H9 (cell line): ENCODE measurements around the gene RAPH1. TPM values are rescaled to one million over a fixed set of nuclear protein-coding genes. Genes with fewer than 3 reads are reported as not detected.
"Not testable (repeated sequence)": the region's sequence is repeated elsewhere in the genome, so short reads cannot be mapped to it uniquely, and the experiment has no call there.

ENCODE experiments used
- DNase-seq: peaks from one replicate; pipeline ENCODE4 v3.0.0-alpha.2; 2017
- H2AFZ ChIP-seq: one replicate; pipeline ENCODE4 v1.6.1; 2013; ENCODE audit warnings: mild to moderate bottlenecking, low read length, control low read depth, moderate library complexity
- H2AK5ac ChIP-seq: 2 replicates; pipeline ENCODE4 v1.6.1; 2013; ENCODE audit warnings: low read length, control low read depth, mixed read lengths; ENCODE audit not compliant: insufficient read length
- H2BK120ac ChIP-seq: one replicate; pipeline ENCODE4 v1.6.1; 2013; ENCODE audit warnings: low read depth, mild to moderate bottlenecking, low read length, control low read depth, inconsistent platforms; ENCODE audit not compliant: poor library complexity, severe bottlenecking
- H2BK12ac ChIP-seq: 2 replicates; pipeline ENCODE4 v1.6.1; 2013; ENCODE audit warnings: low read length, control low read depth, mixed read lengths, low read depth; ENCODE audit not compliant: insufficient read length
- H2BK15ac ChIP-seq: 2 replicates; pipeline ENCODE4 v1.6.1; 2013; ENCODE audit warnings: low read depth, low read length, control low read depth
- H2BK20ac ChIP-seq: one replicate; pipeline ENCODE4 v1.6.1; 2013; ENCODE audit warnings: low read depth, mild to moderate bottlenecking, low read length, control low read depth, inconsistent platforms; ENCODE audit not compliant: poor library complexity, severe bottlenecking
- H2BK5ac ChIP-seq: 2 replicates; pipeline ENCODE4 v1.6.1; 2013; ENCODE audit warnings: low read length, control low read depth, mixed read lengths; ENCODE audit not compliant: insufficient read length
- H3K14ac ChIP-seq: 2 replicates; pipeline ENCODE4 v1.6.1; 2013; ENCODE audit warnings: low read length, control low read depth; ENCODE audit not compliant: insufficient read depth
- H3K18ac ChIP-seq: 2 replicates; pipeline ENCODE4 v1.6.1; 2013; ENCODE audit warnings: low read depth, mild to moderate bottlenecking, mixed read lengths, low read length, control low read depth; ENCODE audit not compliant: insufficient read length
- H3K23ac ChIP-seq: 2 replicates; pipeline ENCODE4 v1.6.1; 2013; ENCODE audit warnings: low read length, control low read depth, mixed read lengths, low read depth; ENCODE audit not compliant: insufficient read length
- H3K23me2 ChIP-seq: 2 replicates; pipeline ENCODE4 v1.6.1; 2013; ENCODE audit warnings: low read depth, mild to moderate bottlenecking, mixed read lengths, low read length, control low read depth; ENCODE audit not compliant: insufficient read length, poor library complexity, severe bottlenecking
- H3K27ac ChIP-seq: 2 replicates; pipeline ENCODE4 v1.5.1; 2013; ENCODE audit warnings: low read length, control low read depth, mixed read lengths, low read depth; ENCODE audit not compliant: insufficient read length
- H3K27me3 ChIP-seq: 2 replicates; pipeline ENCODE4 v1.6.1; 2013; ENCODE audit warnings: low read length, control low read depth, inconsistent platforms; ENCODE audit not compliant: insufficient read depth
- H3K4ac ChIP-seq: 2 replicates; pipeline ENCODE4 v1.6.1; 2013; ENCODE audit warnings: low read depth, mild to moderate bottlenecking, control low read depth, inconsistent platforms, low read length, moderate library complexity
- H3K4me1 ChIP-seq: 2 replicates; pipeline ENCODE4 v1.6.1; 2013; ENCODE audit warnings: low read length, control low read depth, inconsistent platforms; ENCODE audit not compliant: insufficient read depth
- H3K4me2 ChIP-seq: 2 replicates; pipeline ENCODE4 v1.6.1; 2013; ENCODE audit warnings: low read length, control low read depth, mixed read lengths; ENCODE audit not compliant: insufficient read length, insufficient read depth
- H3K56ac ChIP-seq: 2 replicates; pipeline ENCODE4 v1.6.1; 2013; ENCODE audit warnings: low read depth, mild to moderate bottlenecking, mixed read lengths, low read length, control low read depth; ENCODE audit not compliant: insufficient read length
- H3K79me1 ChIP-seq: 2 replicates; pipeline ENCODE4 v1.6.1; 2013; ENCODE audit warnings: low read depth, mild to moderate bottlenecking, moderate library complexity, low read length, control low read depth, inconsistent platforms; ENCODE audit not compliant: insufficient read depth, poor library complexity, severe bottlenecking
- H3K79me2 ChIP-seq: 2 replicates; pipeline ENCODE4 v1.6.1; 2013; ENCODE audit warnings: low read length, control low read depth, inconsistent platforms; ENCODE audit not compliant: insufficient read depth
- H3K9ac ChIP-seq: 2 replicates; pipeline ENCODE4 v1.6.1; 2013; ENCODE audit warnings: low read length, control low read depth, mixed read lengths; ENCODE audit not compliant: insufficient read length; ENCODE audit errors: extremely low read depth
- H3K9me3 ChIP-seq: one replicate; pipeline ENCODE4 v1.6.1; 2013; ENCODE audit warnings: low read depth, low read length, inconsistent platforms; ENCODE audit not compliant: control insufficient read depth
- H3T11ph ChIP-seq: one replicate; pipeline ENCODE4 v1.6.1; 2013; ENCODE audit warnings: mild to moderate bottlenecking, low read length, control low read depth, inconsistent platforms
- H4K20me1 ChIP-seq: one replicate; pipeline ENCODE4 v1.6.1; 2013; ENCODE audit not compliant: control insufficient read depth, insufficient read length, insufficient read depth
- H4K5ac ChIP-seq: 2 replicates; pipeline ENCODE4 v1.6.1; 2013; ENCODE audit warnings: low read depth, mild to moderate bottlenecking, mixed read lengths, low read length, control low read depth; ENCODE audit not compliant: insufficient read length
- H4K8ac ChIP-seq: replicated peaks from 2 replicates; pipeline ENCODE4 v1.6.1; 2013; ENCODE audit warnings: low read length, control low read depth, mixed read lengths, low read depth; ENCODE audit not compliant: insufficient read length
- H4K91ac ChIP-seq: 2 replicates; pipeline ENCODE4 v1.6.1; 2013; ENCODE audit warnings: low read depth, mild to moderate bottlenecking, moderate library complexity, mixed read lengths, low read length, control low read depth; ENCODE audit not compliant: insufficient read length
- H3K27ac Mint-ChIP-seq, 3 experiments: 2 replicates in 2 of 3; 3 replicates in 1 of 3; pipeline ENCODE4 v1.8.0; 2020 to 2021; ENCODE audit warnings: mixed read lengths in 3 of 3, mild to moderate bottlenecking in 1 of 3, moderate library complexity in 1 of 3
- H3K27me3 Mint-ChIP-seq: 2 replicates; pipeline ENCODE4 v1.8.0; 2021; ENCODE audit warnings: low read depth, mild to moderate bottlenecking, moderate library complexity, mixed read lengths
- H3K36me3 Mint-ChIP-seq, 3 experiments: 2 replicates in 2 of 3; 3 replicates in 1 of 3; pipeline ENCODE4 v1.8.0; 2020 to 2021; ENCODE audit warnings: low read depth in 3 of 3, mixed read lengths in 3 of 3; ENCODE audit not compliant: insufficient read depth in 1 of 3
- H3K4me1 Mint-ChIP-seq, 2 experiments: 2 replicates each; pipeline ENCODE4 v1.8.0; 2020; ENCODE audit warnings: mixed read lengths in 2 of 2
- H3K4me3 Mint-ChIP-seq, 2 experiments: 2 replicates in 1 of 2; 3 replicates in 1 of 2; pipeline ENCODE4 v1.8.0; 2020 to 2021; ENCODE audit warnings: mild to moderate bottlenecking in 2 of 2, mixed read lengths in 2 of 2, moderate library complexity in 1 of 2
- H3K9me3 Mint-ChIP-seq, 2 experiments: 2 replicates in 1 of 2; 3 replicates in 1 of 2; pipeline ENCODE4 v1.8.0; 2020; ENCODE audit warnings: mild to moderate bottlenecking in 2 of 2, mixed read lengths in 2 of 2, moderate library complexity in 1 of 2
- CTCF ChIP-seq: fragments of 200-600 bp; sonication (generic); conservative IDR thresholded peaks from 3 replicates; pipeline ENCODE4 v1.8.0; 2021; ENCODE audit warnings: antibody characterized with exemption, mild to moderate bottlenecking
- WGBS: extraction: QIAGEN DNeasy Blood & Tissue Kit; methylation state at CpG from one replicate; pipeline ENCODE4 v1.1.7; 2013; ENCODE audit warnings: missing lambda C conversion rate, low lambda C conversion rate, mixed read lengths; ENCODE audit not compliant: insufficient read length; ENCODE audit errors: extremely low coverage; 5-methylcytosine and 5-hydroxymethylcytosine counted together
- total RNA-seq: library from RNA; stranded (reverse); gene quantifications from 2 replicates; pipeline ENCODE4 v1.2.1, GENCODE V29; 2021

RAPH1 gene
- total RNA-seq, 1 experiment from 2014 or later = 17.1 TPM

GRCh38 chr2:203394519-203395227 lies 140.4 kb downstream of the RAPH1 start:
- Histone ChIP-seq H3K9me3 (no peaks in the 10 kb centered on the region), H3K4ac (no peak overlapping the region), H4K8ac (no peak overlapping the region), H2BK120ac (no peak overlapping the region), H4K5ac (no peak overlapping the region), H3K4me2 (no peak overlapping the region), H3T11ph (no peak overlapping the region), H3K14ac (no peak overlapping the region), H3K56ac (no peak overlapping the region), H2BK20ac (no peak overlapping the region), H3K23ac (no peak overlapping the region), H4K20me1 (no peaks in the 10 kb centered on the region), H2BK5ac (no peak overlapping the region), H2BK15ac (no peak overlapping the region), H2AK5ac (no peak overlapping the region), H3K4me1 (no peaks in the 10 kb centered on the region), H3K9ac (no peak overlapping the region), H2AFZ (no peak overlapping the region), H2BK12ac (no peak overlapping the region), H3K27ac (no peak overlapping the region), H3K79me2 (no peaks in the 10 kb centered on the region), H4K91ac (no peak overlapping the region), H3K27me3 (no peaks in the 10 kb centered on the region), H3K18ac (no peak overlapping the region), H3K23me2 (no peaks in the 10 kb centered on the region), H3K79me1 (peaks cover 3% of the 10 kb centered on the region)
- Mint-ChIP-seq H3K27me3 (no peaks in the 10 kb centered on the region), H3K9me3 (no peaks in the 10 kb centered on the region), H3K4me1 (peaks cover 8 to 12% of the 10 kb centered on the region in 2 experiments), H3K27ac (peak overlapping the region in 1 of 3 experiments; percentile 22; a peak in 2 of 7 replicates), H3K4me3 (no peak overlapping the region; a peak in 1 of 5 replicates), H3K36me3 (peaks cover 21 to 45% (median 38%) of the 10 kb centered on the region in 3 experiments)
- whole genome bisulfite sequencing = no CpG with 5 or more reads among the region's 9 CpGs
- TF ChIP-seq CTCF = peak; percentile 60
- peak; percentile 33 for DNase-seq

GRCh38 chr2:203388153-203388552 lies 146.9 kb downstream of the RAPH1 start:
- H4K5ac ChIP-seq, H3K27me3 Mint-ChIP-seq, H3K56ac ChIP-seq, H3K79me1 ChIP-seq, H3K4me1 ChIP-seq, H4K91ac ChIP-seq, H2AFZ ChIP-seq, H2AK5ac ChIP-seq, H2BK20ac ChIP-seq, H3K14ac ChIP-seq, H2BK12ac ChIP-seq, H2BK120ac ChIP-seq, H3K79me2 ChIP-seq, H3K18ac ChIP-seq, H3K27ac ChIP-seq, H4K8ac ChIP-seq, H3K4ac ChIP-seq, H3K23ac ChIP-seq, H3T11ph ChIP-seq, H3K23me2 ChIP-seq, H3K27me3 ChIP-seq, H3K4me1 Mint-ChIP-seq, H3K4me3 Mint-ChIP-seq, H3K4me2 ChIP-seq, H3K27ac Mint-ChIP-seq, H3K9me3 Mint-ChIP-seq, DNase-seq, H2BK15ac ChIP-seq, H3K9ac ChIP-seq, H2BK5ac ChIP-seq, H3K9me3 ChIP-seq, H4K20me1 ChIP-seq: not testable (repeated sequence)
- WGBS = no CpG with 5 or more reads among the region's 6 CpGs
- peaks cover 6 to 35% (median 34%) of the 10 kb centered on the region in 3 experiments; a peak in 6 of 7 replicates for H3K36me3 Mint-ChIP-seq
